GM21526 (cell line): ENCODE data around the gene PDSS2.
"Not testable (repeated sequence)": the region's sequence is repeated elsewhere in the genome, so short reads cannot be mapped to it uniquely, and the experiment has no call there.

Experiments
- ATAC-seq: cut with Tn5 transposase; IDR thresholded peaks from one replicate; pipeline ENCODE4 v1.9.1; 2021; ENCODE audit warnings: moderate library complexity; ENCODE audit not compliant: unreplicated experiment, low FRiP score

PDSS2 gene

GRCh38 chr6:107186047-107186446 is 273.3 kb downstream of the PDSS2 start:
- ATAC-seq, result no peak

GRCh38 chr6:107185391-107185970 is 273.9 kb downstream of the PDSS2 start:
- ATAC-seq, result no peak

DNA sequence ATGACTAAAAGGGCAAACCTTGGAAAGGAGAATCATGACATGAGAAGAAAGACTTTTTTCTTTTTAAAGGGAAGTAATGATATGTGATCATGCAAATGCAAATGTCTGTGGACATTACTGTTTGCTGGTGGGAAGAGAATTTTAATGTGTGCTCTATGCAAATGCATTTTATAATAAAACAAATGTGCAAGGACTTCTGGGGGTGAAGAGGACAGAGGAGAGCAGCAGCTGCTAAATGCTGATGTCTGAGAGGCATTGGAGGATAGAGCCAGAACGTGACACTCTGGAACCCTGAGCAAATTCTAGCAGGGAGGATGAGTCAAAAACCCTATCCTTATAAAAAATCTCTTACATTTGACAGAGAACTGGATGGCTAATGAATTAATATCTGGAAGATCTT is 274.9 kb downstream of the PDSS2 start:
- no peak for ATAC-seq

DNA sequence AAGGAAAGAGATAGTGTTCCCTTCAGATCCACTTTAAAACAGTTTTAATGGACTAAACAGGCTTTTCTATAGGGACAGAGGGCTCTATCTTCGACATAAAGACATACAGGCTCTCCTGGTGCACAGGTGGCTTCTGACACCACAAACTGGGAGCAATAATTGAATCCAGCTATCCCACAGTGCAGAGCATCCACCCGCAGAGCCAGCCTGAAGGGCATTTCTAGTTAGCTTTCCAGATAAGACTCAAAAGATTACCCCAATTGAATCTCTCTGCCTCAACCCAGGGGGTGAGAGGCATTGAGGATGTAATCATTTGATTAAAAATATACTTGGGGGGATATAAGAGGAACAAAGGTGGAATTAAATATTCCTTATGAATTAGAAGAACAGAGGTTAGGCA is 279.3 kb downstream of the PDSS2 start:
- no peak for ATAC-seq

GRCh38 chr6:107179004-107179403 is 280.4 kb downstream of the PDSS2 start:
- no peak for ATAC-seq

DNA sequence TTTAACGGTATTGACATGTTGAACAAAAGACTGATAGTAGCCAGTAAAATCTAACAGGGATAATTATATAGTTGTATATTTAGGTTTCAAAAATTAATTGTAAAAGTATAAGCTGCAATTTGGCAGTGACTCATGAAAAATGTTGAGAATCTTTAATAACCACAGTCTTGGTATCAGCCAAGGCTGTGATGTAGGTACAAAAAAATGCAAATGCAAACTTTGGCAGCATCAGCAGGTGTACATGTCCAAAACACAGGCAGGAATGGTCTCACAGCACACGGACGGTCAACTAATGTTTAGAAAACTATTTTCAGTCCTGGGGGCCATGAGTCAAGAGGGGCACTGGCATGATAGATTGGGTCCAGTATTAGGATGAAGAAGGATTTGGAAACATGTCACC is 285.6 kb downstream of the PDSS2 start:
- no peak for ATAC-seq

DNA sequence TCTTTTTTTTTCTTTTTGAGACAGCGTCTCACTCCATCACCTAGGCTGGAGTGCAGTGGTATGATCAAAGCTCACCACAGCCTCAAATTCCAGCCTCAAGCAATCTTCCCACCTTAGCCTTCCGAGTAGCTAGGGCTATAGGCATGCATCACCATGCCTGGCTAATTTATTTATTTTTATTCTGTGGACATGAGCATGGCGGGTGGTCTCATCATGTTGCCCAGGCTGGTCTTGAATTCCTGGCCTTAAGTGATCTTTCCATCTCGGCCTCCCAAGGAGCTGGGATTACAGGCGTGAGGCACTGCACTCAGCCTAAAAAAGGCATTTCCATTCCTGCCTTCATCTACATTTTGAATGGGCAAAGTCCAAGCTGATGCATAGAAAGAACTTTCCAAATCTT is 287.9 kb downstream of the PDSS2 start:
- ATAC-seq, result no peak

DNA sequence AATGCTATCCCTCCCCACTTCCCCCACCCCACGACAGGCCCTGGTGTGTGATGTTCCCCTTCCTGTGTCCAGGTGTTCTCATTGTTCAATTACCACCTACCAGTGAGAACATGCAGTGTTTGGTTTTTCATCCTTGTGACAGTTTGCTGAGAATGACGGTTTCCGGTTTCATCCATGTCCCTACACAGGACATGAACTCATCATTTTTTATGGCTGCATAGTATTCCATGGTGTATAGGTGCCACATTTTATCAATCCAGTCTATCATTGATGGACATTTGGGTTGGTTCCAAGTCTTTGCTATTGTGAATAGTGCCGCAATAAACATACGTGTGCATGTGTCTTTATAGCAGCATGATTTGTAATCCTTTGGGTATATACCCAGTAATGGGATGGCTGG is 295.1 kb downstream of the PDSS2 start:
- not testable (repeated sequence) for ATAC-seq

DNA sequence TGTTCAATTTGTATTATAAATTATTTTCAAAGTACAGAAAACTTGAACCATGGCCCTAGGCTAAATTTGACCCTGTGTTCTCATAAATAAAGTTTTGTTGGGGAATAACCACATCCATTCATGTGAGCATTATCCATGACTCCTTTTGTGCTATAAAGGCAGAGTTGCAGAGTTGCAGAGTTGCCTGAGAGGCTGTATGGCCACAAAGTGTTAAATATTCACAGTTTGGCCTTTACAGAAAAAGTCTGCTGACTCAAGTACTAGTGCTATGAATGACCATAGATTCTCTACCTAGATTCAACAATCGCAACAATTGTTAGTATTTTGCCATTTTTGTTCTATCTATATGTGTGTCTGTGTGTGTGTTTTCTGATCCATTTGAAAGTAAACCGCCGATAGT is 297.8 kb downstream of the PDSS2 start:
- ATAC-seq, result no peak

DNA sequence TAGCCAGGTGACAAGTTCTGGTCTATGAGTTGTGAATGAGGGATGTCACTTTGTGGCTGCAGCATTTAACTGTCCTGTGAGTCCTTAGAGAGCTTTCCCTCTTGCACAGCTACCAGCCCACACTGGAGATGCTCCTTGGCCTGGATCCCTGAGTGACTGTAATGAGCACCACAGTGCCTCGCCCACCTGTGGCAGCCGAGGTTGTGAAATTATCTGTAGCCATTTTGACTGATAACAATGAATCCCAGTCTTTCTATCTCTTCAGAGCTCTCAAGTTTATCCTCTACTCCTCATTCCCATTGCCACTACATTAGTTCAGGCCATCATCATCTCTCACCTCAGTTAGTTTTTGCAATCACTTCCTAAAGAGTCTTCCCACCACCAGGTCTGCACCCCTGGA is 302.7 kb downstream of the PDSS2 start:
- ATAC-seq, result no peak

DNA sequence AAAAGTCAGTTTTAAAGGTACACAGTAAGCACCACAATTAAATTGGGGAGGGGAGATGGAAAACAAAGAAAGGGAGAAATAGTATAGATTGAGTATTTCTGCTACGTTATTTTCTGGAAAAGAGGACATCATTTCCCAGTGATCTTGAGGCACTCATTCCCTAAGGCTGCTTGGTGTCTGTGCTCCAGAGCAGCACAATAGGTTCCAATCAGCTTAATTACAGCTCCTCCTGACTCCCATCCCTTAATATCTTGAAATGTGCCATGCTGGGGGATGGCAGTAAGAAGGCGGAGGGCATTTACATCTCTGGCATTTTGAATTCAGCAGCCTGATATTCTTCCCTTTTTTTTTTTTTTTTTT is 304.6 kb downstream of the PDSS2 start:
- no peak for ATAC-seq

DNA sequence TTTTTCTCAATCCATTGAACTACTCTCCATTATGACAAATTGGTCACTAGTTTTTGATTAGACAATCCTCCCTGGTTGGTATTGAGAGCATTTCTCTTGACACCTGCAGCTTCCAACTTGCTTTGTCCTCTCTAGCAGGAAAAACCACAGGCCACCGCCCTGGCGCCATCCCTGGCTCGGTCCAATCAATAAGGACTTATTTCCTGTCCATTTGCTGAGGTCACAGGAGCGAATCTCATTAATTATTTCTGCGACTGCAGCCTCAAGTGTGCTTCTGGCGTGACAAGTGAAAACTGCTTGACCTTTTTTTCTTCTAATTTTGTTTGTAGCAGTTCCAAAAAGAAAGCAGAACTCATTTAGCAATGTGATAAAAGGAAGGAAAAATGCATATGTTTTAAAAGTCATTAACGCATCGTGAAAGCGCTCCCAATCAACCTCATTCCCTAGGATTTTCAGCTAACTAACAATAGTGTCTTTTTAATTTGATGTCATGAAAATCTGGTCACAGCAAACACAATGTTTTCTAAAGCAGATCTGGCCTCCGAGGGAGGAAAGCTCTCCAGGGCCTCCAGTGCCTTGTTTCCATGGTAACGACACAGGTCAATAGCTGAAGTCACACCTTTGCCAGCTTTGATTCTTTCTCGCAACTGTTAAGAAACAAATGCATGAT is 305.1 kb downstream of the PDSS2 start:
- no peak for ATAC-seq

DNA sequence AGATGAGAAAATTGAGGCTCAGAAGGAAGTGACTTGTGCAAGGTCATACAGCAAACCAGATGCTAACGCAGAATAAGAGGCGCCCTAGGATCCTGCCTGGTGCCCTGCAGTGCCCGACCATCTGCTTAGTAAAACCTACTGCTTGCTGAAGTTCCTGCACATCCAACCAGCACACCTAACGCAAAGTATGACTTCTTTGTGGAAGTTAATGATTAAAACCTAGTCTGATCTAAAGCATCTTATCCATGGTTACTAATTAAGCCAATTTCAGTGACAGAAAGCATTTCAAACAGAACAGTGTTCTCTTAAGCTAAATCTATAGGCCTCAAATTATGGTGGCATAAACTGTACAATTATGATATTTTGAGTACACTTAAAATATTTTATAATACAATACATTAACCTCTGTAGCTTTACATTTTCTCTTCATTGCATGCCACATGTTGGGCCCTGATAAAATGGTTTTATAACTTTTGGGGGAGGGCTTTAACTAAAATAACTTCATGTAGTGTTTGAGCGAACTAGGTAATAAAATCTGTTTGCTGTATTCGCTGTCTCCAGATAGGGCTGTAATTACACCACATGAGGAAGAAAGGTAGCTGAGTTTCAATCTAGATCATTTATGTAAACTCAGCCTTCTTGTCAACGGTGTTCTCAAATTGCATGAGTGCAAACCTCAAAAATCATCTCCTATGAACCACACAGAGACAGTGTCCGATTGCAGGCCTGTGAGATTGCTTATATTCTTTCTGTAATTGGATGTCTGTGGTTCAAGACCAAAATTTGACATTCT is 306.5 kb downstream of the PDSS2 start:
- ATAC-seq, result no peak

GRCh38 chr6:107144666-107145065 is 314.7 kb downstream of the PDSS2 start:
- no peak for ATAC-seq

- no peak for ATAC-seq
Measured at GRCh38 chr6:107144014-107144413, 315.4 kb downstream of the PDSS2 start.

GRCh38 chr6:107140581-107140980 is 318.8 kb downstream of the PDSS2 start:
- ATAC-seq, result no peak

GRCh38 chr6:107136324-107136723 is 323.0 kb downstream of the PDSS2 start:
- ATAC-seq, result not testable (repeated sequence)

- not testable (repeated sequence) for ATAC-seq
Measured at GRCh38 chr6:107135048-107135680, 324.2 kb downstream of the PDSS2 start.

GRCh38 chr6:107132330-107132954 is 326.9 kb downstream of the PDSS2 start:
- no peak for ATAC-seq

DNA sequence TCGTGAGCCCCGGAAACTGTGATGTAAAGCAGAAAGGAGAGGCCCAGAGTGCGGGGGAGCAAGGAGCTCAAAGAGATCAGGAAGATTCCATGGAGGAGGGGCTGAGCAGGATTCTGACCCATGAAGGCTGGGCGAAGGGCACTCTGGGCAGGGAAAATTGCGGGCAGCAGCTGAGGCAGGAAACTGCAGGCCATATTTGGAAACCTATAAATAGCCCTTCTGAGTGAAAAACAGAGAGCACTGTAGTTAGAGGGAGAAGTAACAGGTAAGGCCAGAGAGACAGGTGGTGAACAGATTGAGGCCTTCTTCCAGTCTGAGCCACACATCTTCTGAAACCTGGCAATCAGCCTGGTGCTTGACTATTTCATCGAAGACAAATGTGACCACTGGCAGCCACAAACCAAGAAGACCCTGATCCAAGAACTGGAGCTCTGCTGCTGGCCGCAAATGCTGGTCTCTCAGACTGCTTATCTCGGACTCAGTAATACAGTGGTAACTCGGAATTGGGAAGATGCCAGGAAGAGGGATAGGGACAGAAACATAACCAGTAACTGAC is 329.9 kb downstream of the PDSS2 start:
- no peak for ATAC-seq

DNA sequence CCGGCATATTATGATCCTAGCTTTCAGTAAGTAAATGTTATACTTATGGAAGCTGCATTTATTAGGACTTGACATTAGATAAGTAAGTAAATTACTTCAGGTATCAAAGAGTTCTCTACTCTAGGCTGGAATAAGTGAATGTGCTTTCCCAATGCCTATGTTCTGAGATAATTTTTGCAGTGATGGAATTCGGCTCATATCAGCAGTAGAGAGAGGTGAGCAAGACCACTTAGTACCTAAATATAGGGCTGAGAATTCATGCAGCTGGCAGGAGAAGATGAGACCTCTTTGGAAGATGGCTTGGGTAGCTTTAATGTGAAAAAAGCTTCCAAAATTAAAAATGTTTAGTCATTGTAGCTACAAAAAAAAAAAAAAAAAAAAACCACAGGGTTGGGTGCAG is 330.8 kb downstream of the PDSS2 start:
- ATAC-seq, result no peak
